Type B pancreatic cell (in vitro differentiated cells): ENCODE measurements around the gene ZNF709. TPM values are rescaled to one million over a fixed set of nuclear protein-coding genes. Genes with fewer than 3 reads are reported as not detected.
"Not testable (repeated sequence)": the region's sequence is repeated elsewhere in the genome, so short reads cannot be mapped to it uniquely, and the experiment has no call there.

Source experiments
- DNase-seq: peaks from one replicate; pipeline ENCODE4 v3.0.0; 2021; ENCODE audit warnings: mixed read lengths; ENCODE audit not compliant: unreplicated experiment; ENCODE audit errors: extremely low spot score
- H3K27ac Mint-ChIP-seq: 2 replicates; pipeline ENCODE4 v1.8.0; 2021; ENCODE audit warnings: mild to moderate bottlenecking, mixed read lengths
- H3K27me3 Mint-ChIP-seq: 2 replicates; pipeline ENCODE4 v1.8.0; 2021; ENCODE audit warnings: mixed read lengths
- H3K36me3 Mint-ChIP-seq: 2 replicates; pipeline ENCODE4 v1.8.0; 2021; ENCODE audit warnings: mixed read lengths
- H3K4me1 Mint-ChIP-seq: one replicate; pipeline ENCODE4 v1.8.0; 2021; ENCODE audit warnings: mixed read lengths; ENCODE audit not compliant: unreplicated experiment
- H3K4me3 Mint-ChIP-seq: 2 replicates; pipeline ENCODE4 v1.8.0; 2021; ENCODE audit warnings: mild to moderate bottlenecking, mixed read lengths
- H3K9me3 Mint-ChIP-seq: 2 replicates; pipeline ENCODE4 v1.8.0; 2021; ENCODE audit warnings: mixed read lengths
- total RNA-seq: library from RNA; stranded (reverse); gene quantifications from 2 replicates; pipeline ENCODE4 v1.2.1, GENCODE V29; 2021; ENCODE audit warnings: low replicate concordance
- TF ChIP-seq, protein P1 (sequence below): fragments of 200-600 bp; sonication (generic); conservative IDR thresholded peaks from 2 replicates; pipeline ENCODE4 v1.5.0; 2021; ENCODE audit warnings: antibody characterized with exemption, mild to moderate bottlenecking

ZNF709 gene
- total RNA-seq, 1 donor from 2014 or later, result 5.6 TPM

DNA sequence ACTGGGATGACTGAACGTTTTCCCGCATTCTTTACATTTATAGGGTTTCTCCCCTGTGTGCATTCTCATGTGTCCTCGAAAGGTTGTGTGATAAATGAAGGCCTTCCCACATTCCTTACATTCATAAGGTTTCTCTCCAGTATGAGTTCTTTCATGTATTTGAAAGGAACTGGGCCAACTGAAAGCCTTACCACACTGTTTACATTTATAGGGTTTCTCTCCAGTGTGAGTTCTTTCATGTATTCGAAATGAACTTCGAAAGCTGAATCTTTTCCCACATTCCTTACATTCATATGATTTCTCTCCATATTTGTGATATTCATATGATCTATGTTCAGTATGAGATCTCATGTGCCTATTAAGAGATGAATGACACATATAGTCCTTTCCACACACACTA, 19.4 kb downstream of the ZNF709 start:
- DNase-seq, result no peak
- H3K9me3 Mint-ChIP-seq, result peaks cover 9% of the 10 kb centered on the region
- TF ChIP-seq, protein P1, sequence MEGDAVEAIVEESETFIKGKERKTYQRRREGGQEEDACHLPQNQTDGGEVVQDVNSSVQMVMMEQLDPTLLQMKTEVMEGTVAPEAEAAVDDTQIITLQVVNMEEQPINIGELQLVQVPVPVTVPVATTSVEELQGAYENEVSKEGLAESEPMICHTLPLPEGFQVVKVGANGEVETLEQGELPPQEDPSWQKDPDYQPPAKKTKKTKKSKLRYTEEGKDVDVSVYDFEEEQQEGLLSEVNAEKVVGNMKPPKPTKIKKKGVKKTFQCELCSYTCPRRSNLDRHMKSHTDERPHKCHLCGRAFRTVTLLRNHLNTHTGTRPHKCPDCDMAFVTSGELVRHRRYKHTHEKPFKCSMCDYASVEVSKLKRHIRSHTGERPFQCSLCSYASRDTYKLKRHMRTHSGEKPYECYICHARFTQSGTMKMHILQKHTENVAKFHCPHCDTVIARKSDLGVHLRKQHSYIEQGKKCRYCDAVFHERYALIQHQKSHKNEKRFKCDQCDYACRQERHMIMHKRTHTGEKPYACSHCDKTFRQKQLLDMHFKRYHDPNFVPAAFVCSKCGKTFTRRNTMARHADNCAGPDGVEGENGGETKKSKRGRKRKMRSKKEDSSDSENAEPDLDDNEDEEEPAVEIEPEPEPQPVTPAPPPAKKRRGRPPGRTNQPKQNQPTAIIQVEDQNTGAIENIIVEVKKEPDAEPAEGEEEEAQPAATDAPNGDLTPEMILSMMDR, result no peak
- H3K27me3 Mint-ChIP-seq, result no peaks in the 10 kb centered on the region
- peaks cover 50% of the 10 kb centered on the region for H3K36me3 Mint-ChIP-seq
- H3K4me1 Mint-ChIP-seq, result no peaks in the 10 kb centered on the region
- H3K4me3 Mint-ChIP-seq, result no peak overlapping the region
- H3K27ac Mint-ChIP-seq, result no peak overlapping the region

- no peak overlapping the region for H3K4me3 Mint-ChIP-seq
- no peak for DNase-seq
- no peaks in the 10 kb centered on the region for H3K4me1 Mint-ChIP-seq
- no peaks in the 10 kb centered on the region for H3K27me3 Mint-ChIP-seq
- H3K36me3 Mint-ChIP-seq, result peaks cover 48% of the 10 kb centered on the region
- H3K9me3 Mint-ChIP-seq, result peaks cover 9% of the 10 kb centered on the region
- H3K27ac Mint-ChIP-seq, result no peak overlapping the region
- TF ChIP-seq, protein P1, result no peak
These were observed 19.8 kb downstream of the ZNF709 start for GRCh38 chr19:12464769-12465168.

- peaks cover 54% of the 10 kb centered on the region for H3K36me3 Mint-ChIP-seq
- not testable (repeated sequence) for DNase-seq, H3K27me3 Mint-ChIP-seq, H3K27ac Mint-ChIP-seq, H3K4me3 Mint-ChIP-seq, H3K9me3 Mint-ChIP-seq, H3K4me1 Mint-ChIP-seq
These were observed 20.5 kb downstream of the ZNF709 start for GRCh38 chr19:12464139-12464538.

- Mint-ChIP-seq H3K4me1 (no peaks in the 10 kb centered on the region), H3K4me3 (peak overlapping the region; percentile 5), H3K36me3 (peaks cover 29% of the 10 kb centered on the region), H3K27ac (peak overlapping the region; percentile 80), H3K27me3 (no peaks in the 10 kb centered on the region), H3K9me3 (peaks cover 15% of the 10 kb centered on the region)
- TF ChIP-seq, protein P1, result no peak
- no peak for DNase-seq
These were observed 31.1 kb downstream of the ZNF709 start for GRCh38 chr19:12453495-12453894.

DNA sequence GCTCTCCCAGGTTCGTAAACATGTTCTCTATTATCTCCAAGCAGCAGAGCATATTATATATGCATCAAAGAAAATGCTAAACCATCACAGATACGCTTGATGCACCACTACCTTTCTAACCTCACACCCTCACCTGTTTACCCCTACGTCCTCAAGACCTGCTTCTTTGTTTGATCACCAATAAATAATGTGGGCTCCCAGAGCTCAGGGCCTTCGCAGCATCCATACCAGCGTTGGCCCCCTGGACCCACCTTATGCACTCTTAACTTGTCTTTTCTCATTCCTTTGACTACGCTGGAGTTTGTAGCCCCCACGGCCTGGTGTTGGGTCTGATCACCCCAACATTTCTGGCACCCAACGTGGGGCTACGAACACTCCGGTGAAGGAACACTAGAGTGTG, 33.8 kb downstream of the ZNF709 start:
- Mint-ChIP-seq H3K36me3 (peaks cover 16% of the 10 kb centered on the region), H3K4me1 (no peaks in the 10 kb centered on the region), H3K4me3 (no peak overlapping the region), H3K27ac (no peak overlapping the region), H3K27me3 (no peaks in the 10 kb centered on the region), H3K9me3 (peaks cover 19% of the 10 kb centered on the region)
- TF ChIP-seq, protein P1, result no peak
- no peak for DNase-seq

GRCh38 chr19:12448808-12449207, 35.8 kb downstream of the ZNF709 start:
- no peak overlapping the region for H3K4me3 Mint-ChIP-seq
- no peaks in the 10 kb centered on the region for H3K27me3 Mint-ChIP-seq
- peaks cover 26% of the 10 kb centered on the region for H3K9me3 Mint-ChIP-seq
- H3K36me3 Mint-ChIP-seq, result peaks cover 16% of the 10 kb centered on the region
- TF ChIP-seq, protein P1, result no peak
- no peak for DNase-seq
- no peaks in the 10 kb centered on the region for H3K4me1 Mint-ChIP-seq
- H3K27ac Mint-ChIP-seq, result no peak overlapping the region
